ENCODE data around the gene MGA.

MGA gene

DNA sequence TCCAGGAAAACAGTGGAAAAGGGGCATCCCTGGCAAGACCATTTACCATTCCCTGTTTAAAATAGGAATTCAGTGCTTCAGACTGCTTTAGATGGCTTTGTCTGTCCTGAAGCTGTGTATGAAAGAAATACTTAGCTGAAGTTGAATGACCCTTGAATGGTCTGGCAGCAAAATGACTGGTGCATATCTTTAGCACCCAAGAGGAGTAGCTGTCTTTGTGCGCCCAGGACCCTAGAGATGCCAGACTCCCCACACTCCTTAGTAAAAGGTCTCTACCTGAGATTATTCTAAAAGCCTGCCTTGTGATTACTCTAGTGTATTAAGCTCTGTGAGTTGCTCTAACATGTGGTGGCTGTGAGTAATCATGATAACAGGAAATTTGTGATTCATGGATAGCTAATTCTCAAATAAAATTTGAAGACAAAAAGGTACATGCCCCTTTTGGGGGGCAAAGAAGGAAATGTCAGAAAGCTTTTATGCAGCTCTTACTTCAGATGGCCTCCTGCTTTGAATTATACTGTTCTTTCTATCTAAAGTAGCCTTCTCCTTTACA, 117.3 kb downstream of the MGA start:
- DNase-seq (ENCODE audit: extremely low spot score, insufficient read length, low read depth) (no peak), FAIRE-seq (no peak)

DNA sequence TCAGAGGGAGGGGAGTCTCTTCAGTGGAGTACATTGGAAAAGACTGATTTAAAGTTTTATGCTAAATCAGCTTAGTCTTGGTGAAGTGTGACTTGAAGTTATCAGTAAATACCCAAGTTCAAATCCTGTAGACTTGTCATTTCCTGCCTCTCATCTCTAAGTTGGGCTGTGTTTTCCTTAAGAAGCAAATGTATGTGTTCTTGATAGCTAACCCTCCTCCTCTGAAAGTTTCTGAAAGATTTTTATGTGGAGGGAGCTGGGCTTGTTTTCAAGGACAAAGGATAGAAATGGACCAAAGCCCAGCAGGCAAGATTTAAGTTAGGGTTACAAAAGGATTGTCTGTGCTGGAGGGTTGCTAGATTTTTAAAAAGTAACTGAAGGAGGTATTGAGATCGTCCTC, 118.3 kb downstream of the MGA start:
- DNase-seq (ENCODE audit: extremely low spot score, insufficient read length, low read depth): no peak
- FAIRE-seq: no peak

DNA sequence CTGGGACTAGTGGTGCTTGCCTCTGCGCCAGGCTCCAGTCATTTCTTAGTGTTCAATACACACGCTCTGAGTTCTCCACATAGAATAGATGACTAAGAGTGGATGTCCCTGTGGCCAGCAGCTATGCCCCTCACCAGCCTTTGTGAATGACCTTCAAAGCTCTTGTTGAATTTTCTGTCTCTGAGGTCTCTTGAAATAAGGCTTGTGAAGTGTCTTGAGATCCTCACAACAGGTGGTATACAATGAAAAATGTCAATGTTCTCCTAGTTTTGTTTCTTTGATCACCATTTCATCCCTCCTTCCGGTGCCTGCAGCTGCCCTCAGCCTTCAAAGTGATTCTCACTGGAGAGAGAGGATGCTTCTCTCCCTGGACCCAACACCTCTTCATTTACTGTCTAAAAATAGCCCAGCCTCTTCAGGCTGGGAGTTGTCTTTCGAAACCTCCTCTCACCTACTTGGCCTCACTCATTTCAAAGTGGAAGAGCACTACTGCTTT, 119.5 kb downstream of the MGA start:
- FAIRE-seq (no peak), DNase-seq (ENCODE audit: extremely low spot score, insufficient read length, low read depth) (no peak)

DNA sequence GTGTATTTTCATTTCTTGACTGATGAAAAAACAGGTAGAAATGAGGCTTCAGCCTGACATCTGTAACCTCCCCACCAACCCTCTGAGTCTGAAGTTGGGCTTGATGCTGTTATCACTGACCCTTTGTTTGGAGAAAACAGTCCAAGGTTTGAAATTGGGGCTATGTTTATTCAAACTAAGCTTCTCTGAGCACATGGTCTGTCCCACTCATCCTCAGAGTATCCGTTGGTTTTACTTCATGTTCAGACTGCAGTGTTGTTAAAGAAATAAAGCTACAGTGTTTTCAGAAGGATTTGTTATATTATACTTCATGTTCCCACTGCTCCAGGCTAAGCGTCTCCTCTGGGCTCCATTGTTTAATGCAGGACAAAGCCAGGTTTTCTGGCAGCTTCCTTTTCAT, 120.1 kb downstream of the MGA start:
- FAIRE-seq (no peak), DNase-seq (ENCODE audit: extremely low spot score, insufficient read length, low read depth) (no peak)

DNA sequence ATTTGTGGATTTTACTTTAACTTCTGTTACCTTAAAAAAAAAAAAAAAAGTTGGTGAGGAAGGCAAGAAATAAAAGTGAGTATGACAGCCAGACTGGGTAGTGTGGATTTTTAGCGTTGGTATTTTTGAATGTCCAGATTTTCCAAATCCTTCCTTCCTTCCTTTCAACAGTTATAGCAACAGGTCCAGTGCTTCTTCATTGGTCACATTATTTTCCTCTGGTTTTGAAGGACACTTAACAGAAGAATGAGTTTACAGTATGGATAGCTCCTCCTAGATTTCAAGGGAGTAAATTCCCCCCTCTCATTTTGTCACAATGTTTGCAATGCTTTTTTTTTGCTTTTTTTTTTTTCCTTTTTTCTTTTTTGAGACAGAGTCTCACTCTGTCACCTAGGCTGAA, 120.5 kb downstream of the MGA start:
- DNase-seq (ENCODE audit: extremely low spot score, insufficient read length, low read depth) (no peak), FAIRE-seq (no peak)

DNA sequence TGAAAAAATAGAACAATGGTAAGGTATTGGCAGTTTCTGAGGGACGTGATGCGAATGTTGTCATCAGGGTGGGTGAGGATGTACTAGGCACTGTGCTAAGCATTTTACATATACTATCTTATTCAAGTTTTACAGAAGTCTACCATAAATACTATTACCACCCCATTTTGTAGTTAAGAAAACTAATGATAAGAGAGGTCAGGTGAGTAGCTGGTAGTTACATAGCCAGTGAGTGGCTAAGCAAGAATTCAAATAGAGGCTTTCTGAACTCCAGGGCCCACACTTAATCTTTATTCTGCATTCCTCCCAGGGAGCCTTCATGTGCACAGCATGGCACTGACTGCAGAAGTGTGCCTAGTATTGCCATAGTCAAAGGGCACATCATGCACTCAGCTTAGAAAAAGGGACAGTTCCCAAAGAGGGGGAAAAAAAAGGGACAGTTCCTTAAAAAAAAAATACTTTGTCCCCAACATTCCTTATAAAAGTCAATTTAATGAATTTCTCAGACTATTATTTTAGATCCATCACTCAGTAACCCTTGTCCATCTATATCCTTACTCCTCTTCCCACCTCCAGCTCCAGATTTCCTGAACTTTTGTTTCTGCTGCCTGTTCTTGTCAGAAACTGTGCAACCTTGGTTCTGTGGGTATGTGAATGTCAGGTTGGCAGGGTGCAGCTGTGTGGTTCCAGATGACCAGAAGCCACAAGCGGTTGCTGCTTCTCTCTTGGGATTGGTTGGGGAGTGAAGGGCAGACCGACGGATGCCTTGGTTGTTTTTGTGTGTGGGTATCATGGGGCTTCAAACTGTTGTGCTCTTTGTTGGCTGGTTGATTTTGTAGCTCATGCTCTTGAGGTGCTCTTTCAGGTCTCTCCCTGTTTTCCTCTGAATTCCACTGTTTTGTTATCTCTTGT, 122.4 kb downstream of the MGA start:
- DNase-seq (ENCODE audit: extremely low spot score, insufficient read length, low read depth) (no peak), FAIRE-seq (peak; percentile 64)

DNA sequence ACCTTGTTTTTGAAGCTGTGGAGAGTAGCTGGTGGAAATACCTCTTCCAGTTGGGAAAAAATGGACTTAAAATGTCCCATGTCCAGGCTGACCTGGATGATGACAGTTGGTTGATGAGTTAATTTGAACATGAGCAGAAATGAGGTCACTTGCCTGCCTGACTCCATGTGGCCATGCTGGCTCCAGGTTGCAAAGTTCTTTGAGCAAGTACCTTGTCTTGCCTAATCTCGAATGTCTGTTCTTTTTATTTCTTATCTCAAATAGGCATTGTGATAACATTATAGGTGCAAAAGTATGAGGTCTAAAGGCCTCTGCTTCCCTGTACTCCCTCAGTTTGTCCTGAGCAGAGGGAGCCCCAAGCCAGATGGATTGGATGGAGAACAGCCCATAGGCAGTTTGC, 123.1 kb downstream of the MGA start:
- DNase-seq (ENCODE audit: extremely low spot score, insufficient read length, low read depth): no peak
- no peak for FAIRE-seq

DNA sequence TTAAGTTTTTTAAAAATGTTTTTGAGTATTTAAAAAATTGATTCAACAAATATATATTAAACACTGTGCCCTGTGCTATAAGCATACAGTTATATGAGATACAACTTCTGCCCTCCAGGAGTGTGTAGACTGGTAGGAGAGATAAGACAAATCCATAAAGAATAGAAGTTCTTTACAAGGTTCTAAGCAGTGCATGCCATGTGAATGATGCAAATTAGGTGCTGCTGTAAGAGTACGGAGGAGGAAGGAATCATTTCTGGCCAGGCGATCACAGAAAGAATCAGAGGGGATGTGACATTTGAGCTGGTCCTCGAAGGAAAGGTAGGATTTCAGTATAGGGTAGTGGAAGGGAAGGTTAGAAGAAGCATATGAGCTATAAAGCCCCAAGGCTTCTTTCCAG, 128.1 kb downstream of the MGA start:
- FAIRE-seq: no peak
- DNase-seq (ENCODE audit: extremely low spot score, insufficient read length, low read depth): no peak

DNA sequence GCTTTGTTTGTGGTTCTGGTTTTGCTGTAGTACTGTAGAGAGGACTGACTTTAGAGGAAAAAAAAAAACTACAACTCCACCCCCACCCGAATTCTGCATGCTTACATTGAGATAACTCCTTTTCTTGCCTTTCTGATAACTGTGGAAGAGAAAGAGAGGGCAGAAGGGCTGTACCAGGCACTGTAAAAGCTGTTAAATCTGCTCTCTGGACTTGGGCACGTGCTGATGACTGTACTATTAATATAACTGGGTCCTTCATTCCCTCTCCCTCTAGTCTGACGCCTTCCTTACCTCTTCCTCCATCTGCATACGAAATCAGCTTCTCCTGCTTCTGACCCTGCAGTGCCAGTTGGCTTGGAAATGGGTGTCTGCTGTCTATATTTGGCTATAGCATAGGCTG, 129.0 kb downstream of the MGA start:
- FAIRE-seq (no peak), DNase-seq (ENCODE audit: extremely low spot score, insufficient read length, low read depth) (no peak)

DNA sequence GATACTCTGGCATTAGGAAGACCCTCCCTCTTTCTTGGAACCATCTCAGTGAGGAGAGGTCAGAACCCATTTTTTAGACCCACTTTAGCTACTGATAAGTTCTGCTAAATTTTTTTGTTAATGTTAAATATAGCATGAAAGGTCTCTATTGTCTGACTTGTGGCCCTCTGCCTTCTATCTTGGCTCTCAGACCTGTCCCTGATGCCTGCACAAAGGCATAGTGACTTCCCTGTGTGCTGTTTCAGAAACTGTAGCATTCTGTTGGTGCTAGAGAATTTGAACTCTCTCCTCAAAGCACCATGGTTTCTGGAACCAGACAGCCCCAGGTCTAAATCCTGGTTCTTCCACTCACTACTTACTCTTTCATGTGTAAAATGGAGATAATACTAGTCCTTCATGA, 129.5 kb downstream of the MGA start:
- DNase-seq (ENCODE audit: extremely low spot score, insufficient read length, low read depth) (no peak), FAIRE-seq (no peak)

DNA sequence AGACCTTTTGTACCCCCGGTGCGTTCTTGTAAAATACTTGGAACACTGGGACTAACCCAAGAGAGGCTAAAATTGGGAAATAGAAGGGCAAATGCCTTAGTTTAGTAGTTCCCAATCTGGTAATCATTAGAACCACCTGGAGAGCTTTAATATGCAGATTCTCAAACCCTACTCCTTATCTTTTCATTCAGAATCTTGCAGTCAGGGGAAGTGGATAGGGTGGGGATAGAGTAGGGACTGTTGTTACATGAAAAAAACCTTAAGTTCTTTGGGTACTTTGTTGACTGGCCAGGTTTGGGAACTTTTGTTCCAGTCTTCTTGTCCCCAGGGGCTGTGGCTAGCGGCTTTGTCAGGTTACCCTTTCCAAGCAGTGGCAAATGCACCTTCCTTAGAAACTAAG, 130.0 kb downstream of the MGA start:
- DNase-seq (ENCODE audit: extremely low spot score, insufficient read length, low read depth): no peak
- FAIRE-seq: no peak

DNA sequence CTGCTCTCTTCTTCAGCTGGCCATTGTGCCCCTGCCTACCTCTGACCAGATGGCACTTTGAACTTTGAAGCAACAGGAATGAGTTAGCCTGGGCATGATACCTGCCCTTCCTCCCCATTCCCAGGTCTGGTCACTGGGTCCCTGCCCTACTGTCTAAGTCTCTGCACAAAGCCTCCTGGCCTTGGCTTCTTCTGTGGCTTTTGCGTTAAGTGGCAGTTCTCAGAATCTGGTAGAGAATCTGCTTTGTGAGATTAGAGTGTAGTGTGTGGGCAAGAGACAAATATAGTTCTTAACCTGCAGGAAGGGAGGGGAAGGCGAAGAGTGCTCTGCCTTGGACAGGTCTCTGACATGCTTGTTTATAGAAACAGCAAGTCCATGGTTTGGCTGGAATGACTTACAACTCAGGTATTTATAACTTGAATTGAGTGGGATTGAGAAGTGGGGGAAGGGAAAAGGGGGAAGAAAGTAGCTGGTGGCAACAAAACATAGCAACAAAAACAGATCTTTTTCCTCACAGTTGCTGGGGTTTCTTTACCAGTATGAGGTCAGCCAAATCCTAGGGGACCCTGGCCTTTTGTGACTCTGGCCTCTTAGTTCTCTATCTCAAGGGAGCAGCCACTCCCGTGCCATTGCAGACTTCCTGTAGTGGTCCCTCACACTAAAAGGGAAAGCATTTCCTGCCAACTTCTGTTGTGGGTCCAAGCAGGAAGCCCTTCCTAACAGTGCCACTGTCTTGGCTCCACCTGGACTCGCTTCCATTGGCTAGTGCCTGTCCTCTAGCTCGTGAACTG, 130.7 kb downstream of the MGA start:
- FAIRE-seq: no peak
- DNase-seq (ENCODE audit: extremely low spot score, insufficient read length, low read depth): no peak

DNA sequence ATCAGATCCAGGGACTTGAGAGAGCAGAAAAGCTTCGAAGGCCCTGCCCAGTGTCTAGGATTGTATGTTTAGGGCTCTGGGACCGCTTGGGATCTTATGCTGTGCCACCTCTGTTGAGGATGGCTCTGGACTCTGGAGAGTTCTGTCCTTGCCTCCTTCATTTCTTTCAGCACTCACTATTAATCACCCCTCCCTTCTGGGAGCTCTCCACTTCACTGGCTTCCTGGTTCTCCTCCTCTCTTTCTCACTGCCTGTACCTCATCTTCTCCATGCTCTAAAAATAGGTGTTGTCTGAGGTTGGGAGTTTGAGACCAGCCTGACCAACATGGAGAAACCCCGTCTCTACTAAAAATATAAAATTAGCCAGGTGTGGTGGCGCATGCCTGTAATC, 131.3 kb downstream of the MGA start:
- FAIRE-seq (no peak), DNase-seq (ENCODE audit: extremely low spot score, insufficient read length, low read depth) (no peak)

DNA sequence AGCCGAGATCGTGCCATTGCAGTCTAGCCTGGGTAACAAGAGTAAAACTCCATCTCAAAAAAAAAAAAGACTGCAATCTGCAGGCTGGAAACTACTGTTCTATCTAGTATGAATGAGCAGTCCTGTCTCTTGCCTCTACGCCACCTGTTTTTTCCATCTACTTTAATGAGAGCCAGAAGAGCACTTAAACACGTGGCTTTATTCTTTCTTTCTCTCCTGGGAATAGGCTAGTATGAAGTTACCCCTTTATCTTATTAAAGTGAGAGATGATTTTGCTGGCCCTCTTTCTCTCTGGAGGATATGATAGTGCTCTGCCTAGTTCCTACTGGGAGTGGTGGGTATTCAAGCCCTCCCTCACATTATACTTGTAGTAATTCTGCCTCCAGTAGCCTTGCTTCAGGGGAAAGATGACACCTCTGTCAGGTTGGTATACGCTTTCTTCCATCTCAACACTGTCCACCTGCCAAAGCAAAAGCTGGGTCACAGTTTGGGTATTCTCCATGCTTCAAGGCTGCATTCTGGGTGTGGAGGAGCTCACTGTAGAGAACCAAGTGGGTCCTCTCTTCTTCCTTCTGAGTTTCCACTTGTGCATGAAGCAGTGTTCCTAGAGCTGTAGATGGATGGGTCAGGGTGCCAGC, 131.9 kb downstream of the MGA start:
- no peak for FAIRE-seq

DNA sequence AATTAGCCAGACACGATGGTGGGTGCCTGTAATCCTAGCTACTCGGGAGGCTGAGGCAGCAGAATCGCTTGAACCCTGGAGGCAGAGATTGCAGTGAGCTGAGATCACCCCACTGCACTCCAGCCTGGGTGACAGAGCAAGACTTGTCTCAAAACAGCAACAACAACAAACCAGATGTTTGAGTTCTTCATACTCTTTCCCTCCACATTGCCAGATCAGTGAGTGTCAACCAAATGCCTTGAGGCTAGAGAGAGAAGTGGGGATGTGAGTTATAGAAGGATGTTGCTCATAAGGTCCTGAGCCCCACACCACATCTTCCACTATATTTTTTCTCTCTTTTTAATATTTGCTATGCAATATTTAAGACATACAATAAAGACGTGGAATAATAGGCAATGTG, 133.9 kb downstream of the MGA start:
- DNase-seq (ENCODE audit: extremely low spot score, insufficient read length, low read depth) (no peak), FAIRE-seq (no peak)

More for the DNA sequence above, 131.9 kb downstream of the MGA start:
- DNase-seq (ENCODE audit: extremely low spot score, insufficient read length, low read depth): no peak

DNA sequence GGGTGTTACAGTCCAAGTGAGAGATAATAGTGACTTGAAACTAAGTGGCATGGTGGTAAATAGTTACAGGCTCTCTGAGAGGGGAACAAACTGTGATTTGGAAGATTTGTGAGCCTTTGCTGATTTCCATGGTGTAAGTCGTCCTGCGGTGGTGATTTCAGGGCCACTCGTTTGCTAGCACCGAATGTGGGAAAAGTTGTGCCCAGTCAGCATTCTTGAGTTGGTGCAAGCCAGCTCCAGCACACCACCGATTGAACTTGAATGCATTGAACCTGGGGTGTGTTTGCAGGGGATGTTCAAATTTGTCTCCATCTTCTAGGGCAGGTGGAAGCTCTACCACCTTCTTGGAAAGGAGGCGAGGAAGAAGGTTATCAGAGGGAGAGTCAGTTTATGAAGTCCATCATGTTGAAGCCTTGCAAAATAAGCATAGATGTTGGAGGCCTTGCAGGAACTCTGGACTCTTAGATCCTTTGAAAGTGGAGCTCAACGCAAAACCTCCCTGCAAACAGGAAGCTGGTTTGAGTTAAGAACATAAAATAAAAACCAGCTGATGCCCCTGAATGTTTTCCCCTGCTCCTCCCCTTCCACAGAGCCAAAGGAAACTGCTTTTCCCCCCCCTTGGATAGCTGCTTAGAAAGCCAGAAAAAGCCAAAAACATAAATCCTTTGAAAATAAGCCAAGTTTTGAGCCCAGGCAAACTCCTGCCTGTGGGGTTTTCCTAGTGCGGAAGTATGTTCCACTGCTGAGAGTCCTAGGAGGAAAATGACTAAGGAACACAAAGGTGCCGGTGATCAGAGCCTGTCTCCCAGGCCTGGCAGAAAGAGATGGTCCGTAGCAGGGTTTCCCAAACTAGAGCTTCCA, 136.0 kb downstream of the MGA start:
- FAIRE-seq (no peak), DNase-seq (ENCODE audit: extremely low spot score, insufficient read length, low read depth) (no peak)

DNA sequence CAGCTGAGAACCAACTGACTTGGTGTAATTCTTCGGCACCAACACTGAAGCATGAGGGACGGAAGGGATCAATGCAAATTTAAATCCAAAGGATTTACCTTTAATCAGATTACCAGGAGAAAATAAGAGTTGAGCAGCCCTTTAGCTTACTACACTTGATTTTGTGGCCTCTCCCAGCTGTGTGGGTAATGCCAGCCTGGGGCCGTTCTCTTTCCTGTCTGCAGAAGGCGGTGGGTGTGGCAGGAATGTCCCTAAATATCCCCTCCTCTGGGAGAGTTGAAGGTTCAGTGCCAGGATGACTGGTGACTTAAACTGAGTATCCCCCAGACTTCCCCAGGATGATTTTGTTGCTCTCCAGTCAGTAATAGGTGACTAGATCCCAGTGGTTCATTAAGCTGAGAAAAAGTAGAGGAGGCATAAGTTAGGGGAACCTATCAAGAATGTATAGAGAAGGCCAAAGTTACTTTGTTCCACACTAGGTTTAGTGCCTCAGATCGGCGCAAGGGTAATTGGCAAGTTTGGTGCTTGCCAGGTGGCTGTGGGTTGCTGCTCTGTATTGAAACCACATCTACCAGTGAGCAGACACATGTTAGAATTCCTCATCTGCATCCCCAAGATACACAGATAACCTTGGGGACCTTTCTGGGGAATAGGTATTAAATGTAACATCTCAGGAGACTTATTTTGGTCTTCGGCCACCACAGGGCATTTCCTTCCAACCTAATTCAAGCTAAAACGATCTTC, 137.2 kb downstream of the MGA start:
- FAIRE-seq (no peak), DNase-seq (ENCODE audit: extremely low spot score, insufficient read length, low read depth) (no peak)

DNA sequence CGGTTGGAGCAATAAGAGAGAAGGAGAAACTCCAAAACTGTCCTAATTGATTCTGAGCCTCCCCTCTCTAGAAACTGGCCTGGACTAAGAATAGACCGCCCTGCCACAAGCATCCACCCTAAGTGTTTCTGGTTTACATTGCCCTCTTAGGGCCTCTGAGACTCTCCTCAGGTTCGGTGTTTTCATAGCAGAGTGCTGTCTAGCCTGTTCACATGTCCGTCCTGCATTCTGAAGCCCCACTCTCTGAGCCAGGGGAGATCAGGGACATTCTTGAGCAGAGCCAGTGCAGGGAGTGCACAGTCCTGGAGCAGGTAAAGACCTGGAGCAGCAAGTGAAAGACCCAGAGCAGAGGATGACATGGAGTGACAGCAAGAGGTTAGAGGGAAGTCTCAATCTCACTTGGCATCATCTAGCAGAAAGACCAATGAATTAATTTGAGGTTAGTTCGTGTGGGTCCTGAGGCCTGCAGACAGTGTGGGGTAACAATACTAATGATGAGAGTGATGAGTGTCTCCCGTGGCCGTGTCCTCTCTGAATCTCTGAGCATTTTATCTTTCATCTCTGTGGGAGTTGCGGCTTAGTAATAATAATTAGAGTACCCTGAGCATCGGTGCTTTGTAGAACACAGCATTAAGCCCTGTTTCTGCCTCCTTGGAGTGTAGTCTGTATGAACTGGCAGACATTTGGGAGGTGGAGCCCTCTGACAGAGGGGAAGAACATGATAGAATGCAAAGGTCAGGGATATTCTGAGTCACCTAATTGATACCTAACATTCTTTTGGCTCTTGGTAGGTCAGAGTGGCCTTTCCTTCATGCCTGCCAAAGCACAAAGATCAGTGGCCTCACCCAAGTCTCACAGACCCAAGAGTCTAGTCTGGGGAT, 138.6 kb downstream of the MGA start:
- FAIRE-seq (no peak), DNase-seq (ENCODE audit: extremely low spot score, insufficient read length, low read depth) (no peak)

Data from GM18507 (cell line).